Karpas-422 (cell line): ENCODE measurements around the gene ZNF771. TPM values are rescaled to one million over a fixed set of nuclear protein-coding genes. Genes with fewer than 3 reads are reported as not detected.
A peak's percentile ranks its signal among the peaks of the same experiment; 100 is the strongest.

Experiments used
- DNase-seq: peaks from one replicate; pipeline ENCODE4 v3.0.0-alpha.2; 2015
- H2AFZ ChIP-seq: fragments of 200-600 bp; sonication (generic); 2 replicates; pipeline ENCODE4 v1.6.1; 2014; ENCODE audit warnings: antibody characterized with exemption, low read length, mixed read lengths
- H3K27ac ChIP-seq: fragments of 200-600 bp; sonication (generic); 2 replicates; pipeline ENCODE4 v1.5.1; 2014; ENCODE audit warnings: mild to moderate bottlenecking, low read length, moderate library complexity
- H3K27me3 ChIP-seq: fragments of 200-600 bp; sonication (generic); 2 replicates; pipeline ENCODE4 v1.6.1; 2014; ENCODE audit warnings: low read length, mixed read lengths
- H3K36me3 ChIP-seq: fragments of 200-600 bp; sonication (generic); 2 replicates; pipeline ENCODE4 v1.6.1; 2014; ENCODE audit warnings: low read length, mixed read lengths; ENCODE audit not compliant: insufficient read depth
- H3K4me1 ChIP-seq: fragments of 200-600 bp; sonication (generic); 2 replicates; pipeline ENCODE4 v1.6.1; 2014; ENCODE audit warnings: mild to moderate bottlenecking, low read length, mixed read lengths
- H3K4me2 ChIP-seq: fragments of 200-600 bp; sonication (generic); 2 replicates; pipeline ENCODE4 v1.6.1; 2014; ENCODE audit warnings: low read length, low read depth, mild to moderate bottlenecking; ENCODE audit not compliant: poor library complexity, severe bottlenecking
- H3K4me3 ChIP-seq: fragments of 200-600 bp; sonication (generic); 2 replicates; pipeline ENCODE4 v1.5.1; 2014; ENCODE audit warnings: mild to moderate bottlenecking, antibody characterized with exemption, low read length, mixed read lengths
- H3K79me2 ChIP-seq: fragments of 200-600 bp; sonication (generic); 2 replicates; pipeline ENCODE4 v1.6.1; 2014; ENCODE audit warnings: mild to moderate bottlenecking, low read length, mixed read lengths
- H3K9ac ChIP-seq: fragments of 200-600 bp; sonication (generic); 2 replicates; pipeline ENCODE4 v1.6.0; 2014; ENCODE audit warnings: low read length
- H3K9me2 ChIP-seq: fragments of 200-600 bp; sonication (generic), shearing (Covaris generic); replicated peaks from 2 replicates; pipeline ENCODE4 v1.6.0; 2014; ENCODE audit warnings: mild to moderate bottlenecking, low read length, moderate library complexity; ENCODE audit not compliant: insufficient read depth
- H3K9me3 ChIP-seq: fragments of 300-700, 200-600 bp; sonication (generic); 2 replicates; pipeline ENCODE4 v1.6.1; 2014; ENCODE audit warnings: low read length, mixed read lengths
- H4K20me1 ChIP-seq: fragments of 200-600 bp; sonication (generic); 2 replicates; pipeline ENCODE4 v1.6.1; 2014; ENCODE audit warnings: mild to moderate bottlenecking, antibody characterized with exemption, low read length, low read depth; ENCODE audit not compliant: insufficient read depth
- total RNA-seq: library from RNA; depleted of rRNA; stranded (reverse); fragments of >200 nt; shearing (Covaris generic); gene quantifications from 2 replicates; pipeline ENCODE4 v1.2.3, GENCODE V29; 2014; ENCODE audit warnings: low replicate concordance

Gene ZNF771
- total RNA-seq, 1 experiment from 2014 or later, result 13.1 TPM

DNA sequence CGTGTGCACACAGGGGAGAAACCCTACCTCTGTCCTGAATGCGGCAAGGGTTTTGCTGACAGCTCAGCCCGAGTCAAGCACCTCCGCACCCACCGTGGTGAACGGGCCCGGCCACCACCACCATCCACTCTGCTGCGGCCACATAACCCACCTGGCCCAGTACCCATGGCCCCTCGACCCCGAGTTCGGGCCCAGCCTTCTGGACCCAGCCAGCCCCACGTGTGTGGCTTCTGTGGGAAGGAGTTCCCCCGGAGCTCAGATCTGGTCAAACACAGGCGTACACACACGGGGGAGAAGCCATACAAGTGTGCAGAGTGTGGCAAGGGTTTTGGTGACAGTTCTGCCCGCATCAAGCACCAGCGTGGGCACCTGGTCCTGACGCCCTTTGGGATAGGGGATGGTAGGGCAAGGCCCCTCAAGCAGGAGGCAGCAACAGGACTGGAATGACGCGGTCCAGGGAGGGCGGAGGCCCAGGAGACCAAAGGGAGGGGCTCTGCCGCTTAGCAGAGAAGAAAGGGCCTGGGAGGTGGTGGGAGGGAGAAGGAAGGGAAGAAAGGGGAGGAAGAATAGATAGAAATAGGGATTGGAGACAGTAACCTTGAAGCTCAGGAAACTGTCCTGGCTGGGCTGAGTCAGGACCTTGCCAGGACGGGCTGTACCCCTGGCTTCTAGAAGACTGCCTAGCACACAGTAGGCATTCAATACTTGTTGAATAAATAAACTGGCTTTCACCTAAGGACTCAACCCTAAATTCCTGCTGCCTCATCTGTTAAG, 8.6 kb upstream of the ZNF771 start:
- Histone ChIP-seq H3K79me2 (peaks cover 18% of the 10 kb centered on the region), H3K4me1 (peaks cover 32% of the 10 kb centered on the region), H3K4me3 (no peak overlapping the region), H3K27me3 (no peaks in the 10 kb centered on the region), H3K9me3 (no peaks in the 10 kb centered on the region), H3K9ac (no peak overlapping the region), H3K27ac (no peak overlapping the region; the same call in 1 of the 2 replicates), H2AFZ (no peak overlapping the region), H3K4me2 (peak overlapping the region; percentile 75), H4K20me1 (peaks cover 4% of the 10 kb centered on the region; the same call in 1 of the 2 replicates), H3K36me3 (peaks cover 6% of the 10 kb centered on the region), H3K9me2 (no peaks in the 10 kb centered on the region)
- no peak for DNase-seq

DNA sequence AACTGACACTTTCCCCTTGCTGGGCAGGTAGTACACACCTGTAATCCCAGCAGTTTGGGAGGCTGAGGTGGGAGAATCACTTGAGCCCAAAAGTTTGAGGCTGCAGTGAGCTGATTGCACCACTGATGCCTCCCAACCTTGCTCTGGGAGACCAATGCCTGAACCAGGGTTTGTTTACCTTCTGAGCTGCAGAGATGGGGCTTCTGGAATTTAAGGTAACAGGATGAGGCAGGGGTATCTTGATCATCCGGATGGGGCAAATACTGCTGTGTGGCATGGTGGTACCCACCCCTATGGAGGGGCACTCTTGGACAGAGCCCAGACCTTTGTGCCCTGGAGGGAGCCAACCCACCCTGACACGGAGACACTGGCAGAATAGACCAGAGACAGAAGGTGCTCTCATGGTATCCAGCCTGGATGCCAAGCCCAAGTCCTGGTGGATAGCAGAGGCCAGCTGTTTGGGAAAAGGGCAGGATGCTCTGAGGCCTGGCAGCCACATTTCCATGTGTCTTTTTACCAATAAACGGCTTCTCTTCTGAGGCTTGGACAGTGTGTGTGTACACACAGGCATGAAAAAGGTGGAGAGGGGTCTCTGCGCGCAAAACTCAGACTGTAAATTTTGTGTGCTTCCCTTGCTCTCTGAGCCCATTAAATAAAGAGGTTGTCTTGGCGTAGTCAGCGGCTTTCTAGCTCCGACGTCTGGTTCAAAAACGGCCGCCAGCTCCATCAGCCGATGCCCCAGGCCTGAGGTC, 7.8 kb upstream of the ZNF771 start:
- H3K79me2 ChIP-seq, result peaks cover 18% of the 10 kb centered on the region
- peak overlapping the region; percentile 56 for H3K27ac ChIP-seq

DNA sequence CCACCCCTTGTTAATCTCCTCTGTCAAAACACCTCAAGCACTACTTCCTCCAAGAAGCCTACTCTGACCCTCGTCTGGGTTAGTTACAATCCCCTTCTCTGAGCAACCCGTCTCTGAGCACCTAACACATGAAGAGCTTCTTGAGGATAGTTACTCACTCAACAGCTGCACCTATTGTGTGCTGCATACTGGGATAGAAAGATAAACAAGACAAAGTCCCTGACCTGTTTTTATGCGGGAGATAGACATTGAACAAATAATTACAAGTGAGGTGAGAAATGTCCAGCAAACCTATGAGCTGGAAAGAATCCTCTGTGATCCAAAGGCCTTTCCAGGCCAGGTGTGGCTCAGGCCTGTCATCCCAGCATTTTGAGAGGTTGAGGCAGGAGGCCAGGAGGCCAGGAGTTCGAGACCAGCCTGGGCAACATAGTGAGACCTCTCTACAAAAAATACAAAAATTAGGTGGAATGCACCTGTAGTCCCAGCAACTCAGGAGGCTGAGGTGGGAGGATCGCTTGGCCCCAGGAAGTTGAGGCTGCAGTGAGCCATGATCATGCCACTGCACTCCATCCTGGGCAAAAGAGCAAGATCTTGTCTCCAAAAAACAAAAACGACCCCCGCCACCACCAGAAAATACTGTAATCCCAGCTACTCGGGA, 5.5 kb upstream of the ZNF771 start:
- no peaks in the 10 kb centered on the region for H3K27me3 ChIP-seq
- no peak overlapping the region for H3K4me3 ChIP-seq
- H3K9ac ChIP-seq, result no peak overlapping the region
- DNase-seq, result peak; percentile 31
- H3K79me2 ChIP-seq, result peaks cover 4% of the 10 kb centered on the region
- peaks cover 21% of the 10 kb centered on the region for H3K4me1 ChIP-seq
- H2AFZ ChIP-seq, result no peak overlapping the region
- no peaks in the 10 kb centered on the region for H3K9me2 ChIP-seq
- no peaks in the 10 kb centered on the region for H4K20me1 ChIP-seq
- no peaks in the 10 kb centered on the region for H3K9me3 ChIP-seq
- H3K36me3 ChIP-seq, result peaks cover 6% of the 10 kb centered on the region
- no peak overlapping the region for H3K4me2 ChIP-seq
- H3K27ac ChIP-seq, result no peak overlapping the region

More for the DNA sequence above, 7.8 kb upstream of the ZNF771 start:
- H4K20me1 ChIP-seq, result peaks cover 4% of the 10 kb centered on the region; the same call in 1 of the 2 replicates
- H3K9ac ChIP-seq, result peak overlapping the region; percentile 74
- no peaks in the 10 kb centered on the region for H3K9me2 ChIP-seq
- H3K36me3 ChIP-seq, result peaks cover 6% of the 10 kb centered on the region
- H3K4me2 ChIP-seq, result peak overlapping the region; percentile 75
- no peak for DNase-seq
- peaks cover 27% of the 10 kb centered on the region for H3K4me1 ChIP-seq
- H3K9me3 ChIP-seq, result no peaks in the 10 kb centered on the region
- H2AFZ ChIP-seq, result no peak overlapping the region
- no peaks in the 10 kb centered on the region for H3K27me3 ChIP-seq
- H3K4me3 ChIP-seq, result peak overlapping the region; percentile 68

DNA sequence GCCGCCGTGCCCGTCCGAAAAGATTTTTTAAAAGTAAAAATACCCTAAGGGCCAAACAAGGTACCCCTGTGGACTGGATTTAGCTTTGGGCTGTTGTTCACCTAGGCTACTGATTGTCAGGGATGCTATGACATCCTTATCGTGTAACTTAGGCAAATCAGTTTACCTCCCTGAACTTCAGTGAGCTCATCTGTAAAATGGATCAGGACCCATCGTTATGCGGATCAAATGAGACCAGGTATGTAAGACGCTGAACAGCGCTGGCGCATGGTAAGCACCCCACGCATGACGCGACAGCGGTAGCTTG, 658 bp upstream of the ZNF771 start:
- peak overlapping the region; percentile 98 for H3K4me2 ChIP-seq
- no peaks in the 10 kb centered on the region for H3K27me3 ChIP-seq
- peak overlapping the region; percentile 91 for H3K4me3 ChIP-seq
- H3K79me2 ChIP-seq, result peaks cover 27% of the 10 kb centered on the region
- no peaks in the 10 kb centered on the region for H3K9me2 ChIP-seq
- H3K36me3 ChIP-seq, result peaks cover 4% of the 10 kb centered on the region; the same call in 1 of the 2 replicates
- peak overlapping the region; percentile 52 for H2AFZ ChIP-seq
- peak overlapping the region; percentile 100 for H3K9ac ChIP-seq
- no peaks in the 10 kb centered on the region; the same call in 1 of the 2 replicates for H4K20me1 ChIP-seq
- DNase-seq, result peak; percentile 61
- peaks cover 37% of the 10 kb centered on the region for H3K4me1 ChIP-seq
- H3K27ac ChIP-seq, result peak overlapping the region; percentile 35; the same call in 1 of the 2 replicates
- no peaks in the 10 kb centered on the region for H3K9me3 ChIP-seq

DNA sequence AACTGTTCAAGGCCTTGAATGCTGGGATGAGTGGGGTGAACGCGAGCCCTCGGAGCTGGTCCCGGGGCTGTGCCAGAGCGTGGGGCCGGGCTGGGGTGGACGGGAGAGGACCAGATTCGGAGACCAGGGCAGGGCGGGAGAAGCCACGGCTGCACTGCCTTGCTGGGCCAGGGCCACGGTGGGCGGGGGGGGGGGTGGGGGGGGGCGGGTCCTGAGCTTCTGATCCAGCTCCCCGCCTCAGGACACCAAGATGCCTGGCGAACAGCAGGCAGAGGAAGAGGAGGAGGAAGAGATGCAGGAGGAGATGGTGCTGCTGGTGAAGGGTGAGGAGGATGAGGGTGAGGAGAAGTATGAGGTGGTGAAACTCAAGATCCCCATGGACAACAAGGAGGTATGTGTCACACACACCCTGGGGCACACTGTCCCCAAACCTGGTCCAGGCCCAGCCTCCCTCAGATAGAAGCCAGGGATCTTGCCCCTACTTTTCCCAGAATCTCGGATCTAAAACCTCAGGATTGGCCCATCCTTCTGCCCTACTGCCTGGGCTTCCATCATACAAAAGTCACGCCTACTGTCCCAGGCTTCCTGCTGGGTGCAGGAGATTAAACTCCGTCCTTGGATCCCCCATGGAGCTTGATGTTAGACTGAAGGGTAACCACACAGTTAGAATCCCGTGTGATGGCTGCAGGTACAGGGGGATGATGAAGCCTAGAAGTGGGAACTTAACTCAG, 563 bp downstream of the ZNF771 start:
- Histone ChIP-seq H3K4me2 (peak overlapping the region; percentile 98), H3K27me3 (no peaks in the 10 kb centered on the region), H3K36me3 (peaks cover 14% of the 10 kb centered on the region), H3K27ac (peak overlapping the region; percentile 91), H3K9ac (peak overlapping the region; percentile 100), H3K79me2 (peaks cover 37% of the 10 kb centered on the region), H4K20me1 (no peaks in the 10 kb centered on the region; the same call in 1 of the 2 replicates), H2AFZ (no peak overlapping the region), H3K4me3 (peak overlapping the region; percentile 91), H3K4me1 (peaks cover 42% of the 10 kb centered on the region), H3K9me3 (no peaks in the 10 kb centered on the region), H3K9me2 (no peaks in the 10 kb centered on the region)
- peak; percentile 60 for DNase-seq

DNA sequence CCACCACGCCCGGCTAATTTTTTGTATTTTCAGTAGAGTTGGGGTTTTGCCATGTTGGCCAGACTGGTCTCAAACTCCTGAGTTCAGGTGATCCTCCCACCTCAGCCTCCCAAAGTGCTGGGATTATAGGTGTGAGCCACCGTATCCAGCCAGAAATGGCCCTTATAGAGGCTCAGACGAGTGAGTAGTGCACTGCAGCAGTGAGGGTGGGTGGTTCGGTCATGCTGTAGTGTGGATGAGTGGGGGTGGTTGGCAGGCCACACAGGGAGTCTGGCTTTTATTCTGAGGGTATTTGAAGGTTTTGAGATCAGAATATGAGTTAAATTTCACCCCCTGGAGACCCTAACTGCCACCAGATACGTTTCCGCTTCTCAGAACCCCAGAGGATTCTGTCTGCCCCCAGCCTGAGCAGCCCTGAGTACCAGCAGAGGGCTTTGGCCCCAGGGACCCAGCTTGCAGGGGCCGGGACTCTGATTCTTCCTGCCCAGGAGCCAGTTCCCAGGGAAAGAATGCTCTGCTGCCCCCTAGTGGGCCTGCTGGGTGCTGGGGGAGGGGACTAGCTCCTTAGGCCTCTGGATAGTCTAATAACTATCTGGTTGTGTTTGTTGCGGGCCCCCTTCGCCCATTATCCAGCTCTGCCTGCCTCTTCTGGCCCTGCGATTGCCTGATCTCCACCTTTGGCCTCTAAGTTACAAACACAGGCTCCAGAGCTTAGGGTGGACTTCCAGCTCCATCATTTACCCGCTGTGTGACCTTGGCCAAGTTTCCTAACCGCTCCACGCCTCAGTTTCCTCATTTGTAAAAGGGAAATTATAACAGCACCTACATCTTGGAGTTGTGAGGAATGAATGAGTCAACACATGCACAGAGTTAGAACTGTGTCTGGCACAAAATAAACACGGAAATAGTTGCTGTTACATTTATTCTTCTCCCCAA, 2.0 kb downstream of the ZNF771 start:
- Histone ChIP-seq H3K27ac (peak overlapping the region; percentile 91), H3K27me3 (no peaks in the 10 kb centered on the region), H3K9ac (peak overlapping the region; percentile 100), H4K20me1 (no peaks in the 10 kb centered on the region; the same call in 1 of the 2 replicates), H3K36me3 (peaks cover 26% of the 10 kb centered on the region), H3K4me2 (peak overlapping the region; percentile 98), H3K4me1 (peaks cover 42% of the 10 kb centered on the region), H3K79me2 (peaks cover 45% of the 10 kb centered on the region), H3K9me2 (no peaks in the 10 kb centered on the region), H3K4me3 (peak overlapping the region; percentile 91), H2AFZ (no peak overlapping the region), H3K9me3 (no peaks in the 10 kb centered on the region)
- DNase-seq, result peak; percentile 98

DNA sequence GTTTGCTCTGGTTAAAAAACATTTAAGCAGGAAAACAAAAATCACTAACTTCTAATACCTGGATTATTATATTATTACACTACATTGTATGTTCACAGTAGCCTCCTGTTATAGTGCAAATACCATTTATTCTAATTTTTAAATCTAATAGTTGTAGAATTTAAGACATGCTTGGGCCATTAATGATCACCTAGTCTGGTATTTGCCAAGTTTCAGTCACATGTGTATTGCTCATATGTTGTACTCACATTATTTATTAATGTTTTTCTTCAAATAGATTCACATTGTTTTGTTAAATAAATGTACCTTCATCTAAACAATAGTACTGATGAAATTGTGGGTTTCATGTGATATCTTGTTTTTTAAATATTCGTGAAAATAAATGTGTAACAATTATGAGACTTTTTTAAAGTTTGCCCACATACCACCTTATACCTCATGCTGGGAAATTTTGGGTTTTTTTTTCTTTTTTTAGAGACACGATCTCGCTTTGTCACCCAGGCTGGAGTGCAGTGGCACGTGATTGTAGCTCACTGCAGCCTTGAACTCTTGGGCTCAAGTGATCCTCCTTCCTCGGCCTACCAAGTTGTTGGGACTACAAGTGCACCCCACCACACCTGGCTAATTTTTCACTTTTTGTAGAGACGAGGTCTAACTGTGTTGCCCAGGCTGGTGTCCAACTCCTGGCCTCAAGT, 5.9 kb downstream of the ZNF771 start:
- Histone ChIP-seq H3K9ac (no peak overlapping the region), H3K9me2 (no peaks in the 10 kb centered on the region), H3K4me2 (no peak overlapping the region), H3K9me3 (no peaks in the 10 kb centered on the region), H3K36me3 (peaks cover 27% of the 10 kb centered on the region), H3K4me3 (no peak overlapping the region), H3K4me1 (peaks cover 53% of the 10 kb centered on the region), H3K27me3 (no peaks in the 10 kb centered on the region), H4K20me1 (no peaks in the 10 kb centered on the region; the same call in 1 of the 2 replicates), H2AFZ (no peak overlapping the region), H3K27ac (peak overlapping the region; percentile 13; the same call in 1 of the 2 replicates), H3K79me2 (peaks cover 41% of the 10 kb centered on the region)
- no peak for DNase-seq
